Osteocyte (in vitro differentiated cells): ENCODE measurements around the gene RNF14. TPM values are rescaled to one million over a fixed set of nuclear protein-coding genes. Genes with fewer than 3 reads are reported as not detected.

Experiments used
- DNase-seq: peaks from one replicate; pipeline ENCODE4 v3.0.0; 2021; ENCODE audit warnings: mixed read lengths; ENCODE audit not compliant: unreplicated experiment; ENCODE audit errors: extremely low spot score
- H3K27ac Mint-ChIP-seq: one replicate; pipeline ENCODE4 v1.8.0; 2021; ENCODE audit warnings: mild to moderate bottlenecking, mixed read lengths; ENCODE audit not compliant: unreplicated experiment
- H3K27me3 Mint-ChIP-seq: one replicate; pipeline ENCODE4 v1.8.0; 2021; ENCODE audit warnings: mixed read lengths; ENCODE audit not compliant: unreplicated experiment
- H3K36me3 Mint-ChIP-seq: one replicate; pipeline ENCODE4 v1.8.0; 2021; ENCODE audit warnings: mixed read lengths; ENCODE audit not compliant: unreplicated experiment
- H3K4me1 Mint-ChIP-seq: one replicate; pipeline ENCODE4 v1.8.0; 2021; ENCODE audit warnings: mixed read lengths; ENCODE audit not compliant: unreplicated experiment
- H3K4me3 Mint-ChIP-seq: one replicate; pipeline ENCODE4 v1.8.0; 2021; ENCODE audit warnings: mild to moderate bottlenecking, moderate library complexity, mixed read lengths; ENCODE audit not compliant: unreplicated experiment
- H3K9me3 Mint-ChIP-seq: one replicate; pipeline ENCODE4 v1.8.0; 2021; ENCODE audit warnings: mixed read lengths; ENCODE audit not compliant: unreplicated experiment
- total RNA-seq: library from RNA; stranded (reverse); gene quantifications from 2 replicates; pipeline ENCODE4 v1.2.1, GENCODE V29; 2021
- TF ChIP-seq, protein P1 (sequence below): fragments of 200-600 bp; sonication (generic); IDR thresholded peaks from 2 replicates; pipeline ENCODE4 v1.5.0; 2021; ENCODE audit warnings: antibody characterized with exemption, mild to moderate bottlenecking, moderate library complexity

RNF14 gene
- total RNA-seq, 1 donor from 2014 or later = 66.8 TPM

DNA sequence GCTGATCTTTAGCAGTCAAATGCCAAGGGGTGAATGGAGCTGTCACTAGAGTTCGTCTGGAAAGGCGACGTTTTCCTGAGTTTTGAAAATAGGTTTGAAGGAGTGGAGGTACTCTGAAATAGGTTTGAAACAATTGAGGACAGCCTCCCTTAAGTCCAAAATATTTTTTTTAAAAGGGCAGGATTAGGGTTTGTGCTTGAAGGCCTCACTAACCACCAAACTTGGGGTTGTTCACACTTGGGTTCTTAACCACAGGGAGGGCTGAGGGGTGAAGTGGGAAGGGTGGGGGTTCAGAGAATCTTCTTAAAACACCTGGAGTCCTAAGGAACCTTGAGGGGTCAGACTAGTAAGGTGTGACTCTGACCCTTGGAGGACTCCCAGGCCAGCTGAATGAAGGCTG lies 7.4 kb upstream of the RNF14 start:
- Mint-ChIP-seq H3K4me1 (peaks cover 5% of the 10 kb centered on the region), H3K36me3 (no peaks in the 10 kb centered on the region), H3K9me3 (no peaks in the 10 kb centered on the region), H3K27ac (no peak overlapping the region), H3K27me3 (no peaks in the 10 kb centered on the region), H3K4me3 (no peak overlapping the region)
- TF ChIP-seq, protein P1, sequence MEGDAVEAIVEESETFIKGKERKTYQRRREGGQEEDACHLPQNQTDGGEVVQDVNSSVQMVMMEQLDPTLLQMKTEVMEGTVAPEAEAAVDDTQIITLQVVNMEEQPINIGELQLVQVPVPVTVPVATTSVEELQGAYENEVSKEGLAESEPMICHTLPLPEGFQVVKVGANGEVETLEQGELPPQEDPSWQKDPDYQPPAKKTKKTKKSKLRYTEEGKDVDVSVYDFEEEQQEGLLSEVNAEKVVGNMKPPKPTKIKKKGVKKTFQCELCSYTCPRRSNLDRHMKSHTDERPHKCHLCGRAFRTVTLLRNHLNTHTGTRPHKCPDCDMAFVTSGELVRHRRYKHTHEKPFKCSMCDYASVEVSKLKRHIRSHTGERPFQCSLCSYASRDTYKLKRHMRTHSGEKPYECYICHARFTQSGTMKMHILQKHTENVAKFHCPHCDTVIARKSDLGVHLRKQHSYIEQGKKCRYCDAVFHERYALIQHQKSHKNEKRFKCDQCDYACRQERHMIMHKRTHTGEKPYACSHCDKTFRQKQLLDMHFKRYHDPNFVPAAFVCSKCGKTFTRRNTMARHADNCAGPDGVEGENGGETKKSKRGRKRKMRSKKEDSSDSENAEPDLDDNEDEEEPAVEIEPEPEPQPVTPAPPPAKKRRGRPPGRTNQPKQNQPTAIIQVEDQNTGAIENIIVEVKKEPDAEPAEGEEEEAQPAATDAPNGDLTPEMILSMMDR = no peak
- no peak for DNase-seq

DNA sequence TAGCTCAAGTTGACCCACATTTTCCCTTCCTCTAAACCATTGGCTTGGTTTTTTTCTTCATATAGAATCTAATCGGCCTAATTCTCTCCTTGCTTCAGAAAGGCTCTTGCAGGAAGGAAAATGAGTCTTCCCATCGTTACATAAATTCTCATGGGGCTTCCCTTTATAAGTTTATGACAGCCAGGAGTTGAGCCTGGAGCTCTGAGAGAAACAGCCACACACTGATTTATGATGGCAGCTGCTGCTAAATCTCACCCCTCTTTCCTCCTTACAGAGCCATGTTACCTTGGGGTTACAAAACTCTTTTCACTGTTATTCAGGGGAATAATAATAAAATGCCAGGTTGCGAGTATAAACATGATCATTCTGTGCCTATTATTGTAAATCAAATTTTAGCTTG lies 5.2 kb upstream of the RNF14 start:
- H3K27ac Mint-ChIP-seq = no peak overlapping the region
- H3K4me3 Mint-ChIP-seq = no peak overlapping the region
- H3K36me3 Mint-ChIP-seq = no peaks in the 10 kb centered on the region
- H3K4me1 Mint-ChIP-seq = peaks cover 9% of the 10 kb centered on the region
- H3K9me3 Mint-ChIP-seq = no peaks in the 10 kb centered on the region
- TF ChIP-seq, protein P1 = no peak
- H3K27me3 Mint-ChIP-seq = no peaks in the 10 kb centered on the region
- no peak for DNase-seq

DNA sequence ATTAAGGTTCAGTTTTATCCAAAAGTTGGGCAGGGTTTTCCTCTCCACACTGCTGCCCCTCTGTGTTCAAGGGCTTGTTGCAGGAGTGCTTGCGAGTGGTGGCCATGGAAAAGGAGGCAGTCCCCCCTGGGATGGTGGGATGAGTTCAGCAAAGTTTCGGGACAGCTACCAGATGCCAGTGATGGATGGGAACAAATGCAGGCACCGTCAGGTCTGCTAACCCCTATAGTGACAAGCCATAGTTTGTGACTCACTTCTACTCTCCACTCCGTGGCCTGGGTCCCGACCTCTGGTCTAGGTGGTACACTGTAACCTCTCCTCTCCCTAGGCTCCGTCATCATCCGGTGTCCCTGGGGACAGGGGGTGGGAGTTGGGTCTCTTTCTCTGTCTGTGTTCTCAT lies 3.8 kb upstream of the RNF14 start:
- H3K27me3 Mint-ChIP-seq = no peaks in the 10 kb centered on the region
- H3K4me3 Mint-ChIP-seq = no peak overlapping the region
- no peaks in the 10 kb centered on the region for H3K9me3 Mint-ChIP-seq
- H3K4me1 Mint-ChIP-seq = peaks cover 17% of the 10 kb centered on the region
- H3K36me3 Mint-ChIP-seq = no peaks in the 10 kb centered on the region
- no peak overlapping the region for H3K27ac Mint-ChIP-seq
- no peak for DNase-seq
- TF ChIP-seq, protein P1 = no peak

DNA sequence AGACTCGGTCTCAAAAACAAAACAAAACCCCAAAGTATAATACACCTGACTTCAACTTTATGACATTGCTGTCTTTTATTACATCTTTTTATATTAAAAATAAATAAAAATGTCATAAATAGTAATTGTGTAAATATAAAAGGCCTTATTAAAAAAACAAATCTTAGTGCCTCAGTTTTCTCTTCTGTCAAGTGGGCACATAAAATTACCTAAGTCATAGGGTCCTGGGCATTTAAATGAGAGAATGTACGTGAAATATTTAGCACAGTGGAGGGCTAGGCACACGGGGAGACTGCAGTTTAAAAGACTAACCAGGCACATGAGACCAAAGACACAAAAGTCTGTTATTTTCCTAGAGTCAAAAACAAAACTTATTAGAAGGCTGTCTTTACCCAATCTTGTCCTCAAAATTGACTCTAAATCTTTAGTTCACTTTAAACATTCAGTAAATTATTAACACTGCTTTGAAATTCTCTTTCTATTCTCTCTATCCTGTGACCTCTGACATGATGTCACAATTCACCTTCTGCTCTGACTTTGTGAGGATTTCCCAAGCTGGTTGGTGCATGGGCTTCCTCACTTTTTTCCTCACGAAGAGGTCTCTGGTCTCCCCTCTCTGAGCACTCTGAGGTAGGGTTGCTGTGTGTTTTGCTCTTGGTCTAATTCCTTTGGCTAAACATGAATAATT lies 2.5 kb upstream of the RNF14 start:
- no peak overlapping the region for H3K27ac Mint-ChIP-seq
- no peak overlapping the region for H3K4me3 Mint-ChIP-seq
- H3K4me1 Mint-ChIP-seq = peaks cover 24% of the 10 kb centered on the region
- H3K9me3 Mint-ChIP-seq = no peaks in the 10 kb centered on the region
- DNase-seq = no peak
- no peaks in the 10 kb centered on the region for H3K36me3 Mint-ChIP-seq
- H3K27me3 Mint-ChIP-seq = no peaks in the 10 kb centered on the region
- TF ChIP-seq, protein P1 = no peak

DNA sequence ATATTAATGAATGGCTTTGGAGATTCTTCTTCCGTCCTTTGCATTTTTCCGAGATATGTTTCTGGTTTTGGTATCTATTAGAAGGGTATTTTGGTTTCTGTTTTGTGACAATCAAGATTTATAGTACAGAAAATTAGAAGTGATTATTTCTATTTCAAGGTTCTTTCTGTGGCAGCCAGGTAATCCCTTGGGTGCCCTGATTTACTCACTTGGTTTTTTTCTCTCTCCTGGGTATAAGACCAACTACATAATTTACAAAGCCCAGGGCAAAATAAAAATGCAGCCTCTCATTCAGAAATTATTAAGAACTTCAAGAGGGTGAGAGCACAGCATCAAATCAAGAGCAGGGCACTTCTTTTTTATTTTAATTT lies 2.0 kb upstream of the RNF14 start:
- Mint-ChIP-seq H3K4me3 (no peak overlapping the region), H3K9me3 (no peaks in the 10 kb centered on the region), H3K36me3 (peaks cover under 1% of the 10 kb centered on the region), H3K27me3 (no peaks in the 10 kb centered on the region), H3K27ac (no peak overlapping the region), H3K4me1 (peaks cover 25% of the 10 kb centered on the region)
- no peak for DNase-seq
- TF ChIP-seq, protein P1 = no peak
